Natural killer cell (primary cell): ENCODE data around the gene FMN1. TPM values are rescaled to one million over a fixed set of nuclear protein-coding genes. Genes with fewer than 3 reads are reported as not detected.

ENCODE experiments used
- ATAC-seq, 3 donors: fragments of 150-1000 bp in 2 of 3; fragments of 200-7000 bp in 1 of 3; cut with Tn5 transposase; 1 replicate in 1 of 3; 2 replicates in 2 of 3; pipeline ENCODE4 v1.10.0; 2021; ENCODE audit warnings: mild to moderate bottlenecking in 2 of 3, moderate library complexity in 2 of 3
- DNase-seq, 2 donors: peaks; one replicate each; pipeline versions ENCODE4 v3.0.0 to v3.0.0-alpha.2; 2013 to 2021; ENCODE audit warnings: mixed read lengths in 1 of 2
- H3K27ac ChIP-seq: one replicate; pipeline ENCODE4 v1.5.1; 2013; ENCODE audit warnings: mild to moderate bottlenecking, low read length
- H3K27me3 ChIP-seq: one replicate; pipeline ENCODE4 v1.6.1; 2013; ENCODE audit warnings: low read length; ENCODE audit not compliant: control insufficient read depth, insufficient read depth
- H3K36me3 ChIP-seq: one replicate; pipeline ENCODE4 v1.6.1; 2013; ENCODE audit warnings: low read length; ENCODE audit not compliant: control insufficient read depth, insufficient read depth
- H3K4me1 ChIP-seq: one replicate; pipeline ENCODE4 v1.6.1; 2013; ENCODE audit warnings: low read length; ENCODE audit not compliant: control insufficient read depth, insufficient read depth
- H3K4me3 ChIP-seq: one replicate; pipeline ENCODE4 v1.5.1; 2013; ENCODE audit warnings: low read length
- H3K9me3 ChIP-seq: one replicate; pipeline ENCODE4 v1.6.1; 2013; ENCODE audit warnings: low read length; ENCODE audit not compliant: control insufficient read depth, insufficient read depth
- H3K27ac Mint-ChIP-seq, 2 donors: one replicate each; pipeline ENCODE4 v1.8.0; 2022; ENCODE audit warnings: mild to moderate bottlenecking in 2 of 2, mixed read lengths in 2 of 2, moderate library complexity in 1 of 2
- H3K27me3 Mint-ChIP-seq, 2 donors: one replicate each; pipeline ENCODE4 v1.8.0; 2022; ENCODE audit warnings: low read depth in 2 of 2, mixed read lengths in 2 of 2
- H3K36me3 Mint-ChIP-seq: one replicate; pipeline ENCODE4 v1.8.0; 2022; ENCODE audit warnings: mixed read lengths
- H3K4me1 Mint-ChIP-seq, 2 donors: one replicate each; pipeline ENCODE4 v1.8.0; 2022; ENCODE audit warnings: mixed read lengths in 2 of 2
- H3K4me3 Mint-ChIP-seq: one replicate; pipeline ENCODE4 v1.8.0; 2022; ENCODE audit warnings: mild to moderate bottlenecking, moderate library complexity, mixed read lengths
- H3K9me3 Mint-ChIP-seq, 2 donors: one replicate each; pipeline ENCODE4 v1.8.0; 2022; ENCODE audit warnings: mixed read lengths in 2 of 2
- WGBS: methylation state at CpG from one replicate; pipeline ENCODE4 v1.1.7; 2013; ENCODE audit warnings: missing lambda C conversion rate; ENCODE audit not compliant: insufficient coverage; 5-methylcytosine and 5-hydroxymethylcytosine counted together
- intact Hi-C: fragments of 100-400 bp; cut with micrococcal nuclease; formaldehyde crosslinking; loops from one replicate; pipeline ENCODE4 v1.14.2; 2022
- total RNA-seq, 4 donors: library from RNA; stranded (reverse); fragments of 120-200 nt in 1 of 4; gene quantifications; one replicate each; pipeline versions ENCODE4 v1.2.3 to v1.2.4, GENCODE V29; 2013 to 2022
- TF ChIP-seq, protein P1 (sequence below): fragments of 200-600 bp; IDR thresholded peaks from one replicate; pipeline ENCODE4 v1.8.0; 2022; ENCODE audit warnings: antibody characterized with exemption

The FMN1 gene, protein sequence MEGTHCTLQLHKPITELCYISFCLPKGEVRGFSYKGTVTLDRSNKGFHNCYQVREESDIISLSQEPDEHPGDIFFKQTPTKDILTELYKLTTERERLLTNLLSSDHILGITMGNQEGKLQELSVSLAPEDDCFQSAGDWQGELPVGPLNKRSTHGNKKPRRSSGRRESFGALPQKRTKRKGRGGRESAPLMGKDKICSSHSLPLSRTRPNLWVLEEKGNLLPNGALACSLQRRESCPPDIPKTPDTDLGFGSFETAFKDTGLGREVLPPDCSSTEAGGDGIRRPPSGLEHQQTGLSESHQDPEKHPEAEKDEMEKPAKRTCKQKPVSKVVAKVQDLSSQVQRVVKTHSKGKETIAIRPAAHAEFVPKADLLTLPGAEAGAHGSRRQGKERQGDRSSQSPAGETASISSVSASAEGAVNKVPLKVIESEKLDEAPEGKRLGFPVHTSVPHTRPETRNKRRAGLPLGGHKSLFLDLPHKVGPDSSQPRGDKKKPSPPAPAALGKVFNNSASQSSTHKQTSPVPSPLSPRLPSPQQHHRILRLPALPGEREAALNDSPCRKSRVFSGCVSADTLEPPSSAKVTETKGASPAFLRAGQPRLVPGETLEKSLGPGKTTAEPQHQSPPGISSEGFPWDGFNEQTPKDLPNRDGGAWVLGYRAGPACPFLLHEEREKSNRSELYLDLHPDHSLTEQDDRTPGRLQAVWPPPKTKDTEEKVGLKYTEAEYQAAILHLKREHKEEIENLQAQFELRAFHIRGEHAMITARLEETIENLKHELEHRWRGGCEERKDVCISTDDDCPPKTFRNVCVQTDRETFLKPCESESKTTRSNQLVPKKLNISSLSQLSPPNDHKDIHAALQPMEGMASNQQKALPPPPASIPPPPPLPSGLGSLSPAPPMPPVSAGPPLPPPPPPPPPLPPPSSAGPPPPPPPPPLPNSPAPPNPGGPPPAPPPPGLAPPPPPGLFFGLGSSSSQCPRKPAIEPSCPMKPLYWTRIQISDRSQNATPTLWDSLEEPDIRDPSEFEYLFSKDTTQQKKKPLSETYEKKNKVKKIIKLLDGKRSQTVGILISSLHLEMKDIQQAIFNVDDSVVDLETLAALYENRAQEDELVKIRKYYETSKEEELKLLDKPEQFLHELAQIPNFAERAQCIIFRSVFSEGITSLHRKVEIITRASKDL (N-terminal part only)
- total RNA-seq = 10 to 100 TPM in 1 of 3 donors, 1 to 10 TPM in 2; 2.0 to 19.2 (median 2.2) TPM
- total RNA-seq (2013) = 4.7 TPM

DNA sequence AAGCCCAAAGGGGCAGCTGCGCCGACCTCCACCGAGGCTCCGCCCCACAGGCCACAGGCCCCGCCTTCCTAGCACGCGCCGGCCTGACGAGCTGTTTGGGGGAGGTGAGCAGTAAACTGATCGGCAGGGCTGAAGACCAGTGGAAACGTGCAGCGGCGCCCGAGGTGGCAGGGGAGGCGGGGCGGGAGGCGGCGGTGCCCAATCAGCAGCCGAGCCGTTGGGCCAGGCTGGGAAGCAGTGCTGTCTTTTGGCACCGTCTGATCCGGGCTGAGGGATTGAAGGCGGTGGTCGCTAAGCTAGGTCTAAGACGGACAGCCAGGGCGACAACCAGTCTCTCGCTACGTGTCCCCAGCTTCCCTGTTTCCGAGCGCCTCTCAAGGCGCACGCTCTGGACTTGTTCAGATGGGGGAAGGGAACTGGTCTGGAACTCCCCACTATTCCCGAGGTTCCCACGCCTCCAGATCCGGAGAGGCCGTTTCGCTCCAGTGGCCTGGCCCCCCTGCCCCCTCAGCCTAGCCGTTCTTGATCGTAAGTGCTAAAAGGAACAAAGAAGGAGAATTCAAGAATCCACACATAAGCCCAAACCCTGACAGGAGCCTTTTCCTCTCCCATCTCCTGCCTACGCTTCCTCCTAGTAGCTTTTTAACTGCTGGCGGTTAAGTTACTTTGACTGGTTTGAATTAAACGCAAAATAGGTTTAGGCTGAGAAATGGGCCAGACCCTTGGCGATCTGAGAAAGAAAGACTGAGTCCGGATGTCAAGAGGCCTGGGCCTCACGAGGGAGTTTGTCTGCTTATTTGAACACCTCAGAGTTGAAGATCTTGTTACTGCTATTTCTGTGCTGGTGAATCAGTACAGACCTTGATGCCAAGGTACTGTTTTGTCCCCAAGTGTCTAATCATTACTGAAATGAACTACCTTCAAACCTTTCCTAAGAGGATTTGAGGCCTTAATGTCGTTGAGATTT, at the start of gene FMN1:
Gene FMN1 (minus strand): TSS at position 11 of the 967 bp plus-strand sequence. CDS start 39,800 bp downstream, outside the sequence.
- Mint-ChIP-seq H3K27me3 (peaks cover 6 to 8% of the 10 kb centered on the region in 2 donors), H3K4me3 (peak within 1 kb of the TSS; percentile 86), H3K27ac (peak within 1 kb of the TSS; percentile 67 to 87), H3K4me1 (peaks cover 0 to 18% of the 10 kb centered on the region in 2 donors), H3K36me3 (no peaks in the 10 kb centered on the region), H3K9me3 (no peaks in the 10 kb centered on the region)
- DNase-seq (peak; percentile 92), ATAC-seq (peak; percentile 99 to 100 (median 100))
- Histone ChIP-seq H3K4me3 (peak within 1 kb of the TSS; percentile 37), H3K36me3 (no peaks in the 10 kb centered on the region), H3K9me3 (no peaks in the 10 kb centered on the region), H3K27ac (no peak within 1 kb of the TSS), H3K27me3 (no peaks in the 10 kb centered on the region), H3K4me1 (peaks cover 13% of the 10 kb centered on the region)
- TF ChIP-seq, protein P1, sequence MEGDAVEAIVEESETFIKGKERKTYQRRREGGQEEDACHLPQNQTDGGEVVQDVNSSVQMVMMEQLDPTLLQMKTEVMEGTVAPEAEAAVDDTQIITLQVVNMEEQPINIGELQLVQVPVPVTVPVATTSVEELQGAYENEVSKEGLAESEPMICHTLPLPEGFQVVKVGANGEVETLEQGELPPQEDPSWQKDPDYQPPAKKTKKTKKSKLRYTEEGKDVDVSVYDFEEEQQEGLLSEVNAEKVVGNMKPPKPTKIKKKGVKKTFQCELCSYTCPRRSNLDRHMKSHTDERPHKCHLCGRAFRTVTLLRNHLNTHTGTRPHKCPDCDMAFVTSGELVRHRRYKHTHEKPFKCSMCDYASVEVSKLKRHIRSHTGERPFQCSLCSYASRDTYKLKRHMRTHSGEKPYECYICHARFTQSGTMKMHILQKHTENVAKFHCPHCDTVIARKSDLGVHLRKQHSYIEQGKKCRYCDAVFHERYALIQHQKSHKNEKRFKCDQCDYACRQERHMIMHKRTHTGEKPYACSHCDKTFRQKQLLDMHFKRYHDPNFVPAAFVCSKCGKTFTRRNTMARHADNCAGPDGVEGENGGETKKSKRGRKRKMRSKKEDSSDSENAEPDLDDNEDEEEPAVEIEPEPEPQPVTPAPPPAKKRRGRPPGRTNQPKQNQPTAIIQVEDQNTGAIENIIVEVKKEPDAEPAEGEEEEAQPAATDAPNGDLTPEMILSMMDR = no peak
- intact Hi-C loops = no loop called here
- WGBS = 14% methylated on average over 46 of the region's 46 CpGs

DNA sequence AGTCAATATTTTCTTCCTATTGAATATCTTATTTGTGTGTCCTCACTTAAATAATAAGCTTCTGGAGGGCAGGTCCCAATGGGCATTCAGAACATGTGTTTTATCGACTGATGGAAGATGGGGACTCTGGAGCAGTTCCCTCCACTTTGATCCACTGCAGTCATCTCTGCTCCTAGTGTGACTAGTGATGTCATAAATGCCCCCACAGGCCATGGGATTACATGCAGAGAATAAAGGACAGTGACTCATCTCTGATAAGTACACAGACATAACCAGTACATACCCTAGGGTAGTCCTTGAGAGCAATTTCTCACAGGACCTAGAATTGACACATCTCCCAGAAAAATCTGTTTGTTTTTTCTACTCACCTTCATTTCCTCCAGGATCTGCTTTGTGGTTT, 49.4 kb upstream of the FMN1 start:
- DNase-seq = no peak
- no peaks in the 10 kb centered on the region for H3K36me3 ChIP-seq
- H3K27ac ChIP-seq = no peak overlapping the region
- Mint-ChIP-seq H3K36me3 (no peaks in the 10 kb centered on the region), H3K4me3 (no peak overlapping the region), H3K9me3 (no peaks in the 10 kb centered on the region), H3K27me3 (peaks cover 15 to 44% of the 10 kb centered on the region in 2 donors), H3K27ac (no peak overlapping the region), H3K4me1 (no peaks in the 10 kb centered on the region)
- no peaks in the 10 kb centered on the region for H3K4me1 ChIP-seq
- H3K27me3 ChIP-seq = no peaks in the 10 kb centered on the region
- TF ChIP-seq, protein P1 = no peak
- H3K9me3 ChIP-seq = no peaks in the 10 kb centered on the region
- ATAC-seq = no peak
- 89% methylated on average over 1 of the region's 1 CpG for WGBS
- intact Hi-C loops = no loop called here
- H3K4me3 ChIP-seq = no peak overlapping the region

DNA sequence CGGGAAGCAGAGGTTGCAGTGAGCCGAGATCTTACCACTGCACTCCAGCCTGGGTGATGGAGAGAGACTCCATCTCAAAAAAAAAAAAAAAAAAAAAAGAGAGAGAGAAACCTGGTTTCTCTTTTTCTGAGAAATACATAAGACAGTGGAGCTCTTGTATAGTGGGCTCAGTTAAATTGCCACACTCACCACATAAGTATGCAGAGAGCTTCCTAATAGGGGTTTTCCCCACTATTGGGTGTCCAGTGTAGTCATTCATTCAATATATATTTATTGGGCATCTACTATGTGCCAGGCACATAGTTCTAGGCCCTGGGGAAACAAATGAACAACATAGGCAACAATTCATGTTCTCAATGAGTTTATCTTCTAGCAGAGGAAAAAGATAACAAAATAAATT, 48.9 kb upstream of the FMN1 start:
- ATAC-seq (no peak), DNase-seq (no peak)
- Mint-ChIP-seq H3K27ac (no peak overlapping the region), H3K4me3 (no peak overlapping the region), H3K9me3 (no peaks in the 10 kb centered on the region), H3K27me3 (peaks cover 14 to 41% of the 10 kb centered on the region in 2 donors), H3K36me3 (no peaks in the 10 kb centered on the region), H3K4me1 (no peaks in the 10 kb centered on the region)
- Histone ChIP-seq H3K27me3 (no peaks in the 10 kb centered on the region), H3K4me1 (no peaks in the 10 kb centered on the region), H3K4me3 (no peak overlapping the region), H3K36me3 (no peaks in the 10 kb centered on the region), H3K27ac (no peak overlapping the region), H3K9me3 (no peaks in the 10 kb centered on the region)
- intact Hi-C loops = no loop called here
- TF ChIP-seq, protein P1 = no peak
- WGBS = 100% methylated on average over 2 of the region's 2 CpGs
